ENCODE measurements around the gene KCNK6.

The KCNK6 gene

GRCh38 chr19:38303517-38304351 is 15.9 kb upstream of the KCNK6 start, which contains the start of gene C19orf33:
C19orf33 (plus strand) TSS chr19:38304251; CDS start chr19:38304262, 11 bp downstream.
- Histone ChIP-seq H3K36me3 (ENCODE audit: insufficient read depth, low read length) (peaks cover 21% of the 10 kb centered on the region; the same call in 1 of the 2 replicates), H3K9ac (ENCODE audit: low read depth, low read length, poor library complexity, severe bottlenecking) (no peak within 1 kb of the TSS), H3K4me1 (ENCODE audit: insufficient read depth, low read length, poor library complexity, severe bottlenecking) (no peaks in the 10 kb centered on the region), H3K79me2 (ENCODE audit: insufficient read depth, low read length) (no peaks in the 10 kb centered on the region), H4K20me1 (ENCODE audit: insufficient read depth, low read length, poor library complexity, severe bottlenecking) (no peaks in the 10 kb centered on the region), H3K4me3 (ENCODE audit: low read length, poor library complexity, severe bottlenecking) (no peak within 1 kb of the TSS), H3F3A (ENCODE audit: low read depth) (no peaks in the 10 kb centered on the region), H3K9me2 (replicated peaks; ENCODE audit: low read depth, low read length) (no peaks in the 10 kb centered on the region), H3K9me3 (ENCODE audit: insufficient read depth, low read depth, low read length) (no peaks in the 10 kb centered on the region), H3K4me2 (ENCODE audit: low read depth, low read length, poor library complexity, severe bottlenecking) (no peak within 1 kb of the TSS), H2AFZ (ENCODE audit: low read length) (no peak within 1 kb of the TSS), H3K27me3 (ENCODE audit: insufficient read depth, low read length, poor library complexity, severe bottlenecking) (no peaks in the 10 kb centered on the region)
- TF ChIP-seq CTCF (conservative IDR thresholded peaks at IDR 0.05; ENCODE audit: low read length) (no peak), EZH2phosphoT487 (IDR thresholded peaks at IDR 0.05; ENCODE audit: borderline replicate concordance) (no peak)

GRCh38 chr19:38304352-38304865 is 15.2 kb upstream of the KCNK6 start:
- Histone ChIP-seq H3K27me3 (ENCODE audit: insufficient read depth, low read length, poor library complexity, severe bottlenecking) (no peaks in the 10 kb centered on the region), H3K9me2 (replicated peaks; ENCODE audit: low read depth, low read length) (no peaks in the 10 kb centered on the region), H3F3A (ENCODE audit: low read depth) (no peaks in the 10 kb centered on the region), H2AFZ (ENCODE audit: low read length) (no peak overlapping the region), H3K9ac (ENCODE audit: low read depth, low read length, poor library complexity, severe bottlenecking) (no peak overlapping the region), H3K4me2 (ENCODE audit: low read depth, low read length, poor library complexity, severe bottlenecking) (no peak overlapping the region), H3K36me3 (ENCODE audit: insufficient read depth, low read length) (peaks cover 25% of the 10 kb centered on the region; the same call in 1 of the 2 replicates), H3K4me1 (ENCODE audit: insufficient read depth, low read length, poor library complexity, severe bottlenecking) (no peaks in the 10 kb centered on the region), H3K79me2 (ENCODE audit: insufficient read depth, low read length) (no peaks in the 10 kb centered on the region), H3K4me3 (ENCODE audit: low read length, poor library complexity, severe bottlenecking) (no peak overlapping the region), H4K20me1 (ENCODE audit: insufficient read depth, low read length, poor library complexity, severe bottlenecking) (no peaks in the 10 kb centered on the region), H3K9me3 (ENCODE audit: insufficient read depth, low read depth, low read length) (no peaks in the 10 kb centered on the region)
- TF ChIP-seq EZH2phosphoT487 (IDR thresholded peaks at IDR 0.05; ENCODE audit: borderline replicate concordance) (no peak), CTCF (conservative IDR thresholded peaks at IDR 0.05; ENCODE audit: low read length) (no peak)

DNA sequence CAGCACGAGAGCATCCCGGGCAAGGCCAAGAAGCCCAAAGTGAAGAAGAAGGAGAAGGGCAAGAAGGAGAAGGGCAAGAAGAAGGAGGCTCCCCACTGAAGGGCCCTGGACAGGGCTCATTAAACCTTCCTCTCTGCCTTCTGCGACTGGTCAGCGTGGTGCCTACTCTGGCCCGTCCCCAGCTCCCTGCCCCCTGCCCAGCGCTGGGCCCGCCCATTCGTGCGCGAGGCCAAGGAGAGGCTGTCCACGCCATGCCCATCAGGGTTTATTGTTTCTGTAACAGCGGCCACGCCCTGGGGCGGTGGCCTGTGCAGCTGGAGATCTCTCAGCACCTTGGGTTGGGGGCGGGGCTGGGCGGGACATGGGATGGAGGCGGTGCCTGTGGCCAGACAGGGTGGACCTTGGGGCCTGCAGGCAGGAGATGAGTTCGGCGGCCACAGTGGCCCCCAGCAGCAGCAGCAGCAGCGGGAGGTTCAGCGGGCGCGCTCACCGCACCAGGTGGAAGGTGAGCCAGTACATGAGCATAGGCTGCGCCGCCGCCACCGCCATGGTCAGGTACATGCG is 14.7 kb upstream of the KCNK6 start:
- Histone ChIP-seq H2AFZ (ENCODE audit: low read length) (no peak overlapping the region), H3K4me2 (ENCODE audit: low read depth, low read length, poor library complexity, severe bottlenecking) (no peak overlapping the region), H3K9me3 (ENCODE audit: insufficient read depth, low read depth, low read length) (no peaks in the 10 kb centered on the region), H4K20me1 (ENCODE audit: insufficient read depth, low read length, poor library complexity, severe bottlenecking) (no peaks in the 10 kb centered on the region), H3F3A (ENCODE audit: low read depth) (no peaks in the 10 kb centered on the region), H3K9ac (ENCODE audit: low read depth, low read length, poor library complexity, severe bottlenecking) (no peak overlapping the region), H3K9me2 (replicated peaks; ENCODE audit: low read depth, low read length) (no peaks in the 10 kb centered on the region), H3K4me3 (ENCODE audit: low read length, poor library complexity, severe bottlenecking) (no peak overlapping the region), H3K36me3 (ENCODE audit: insufficient read depth, low read length) (peaks cover 25% of the 10 kb centered on the region; the same call in 1 of the 2 replicates), H3K4me1 (ENCODE audit: insufficient read depth, low read length, poor library complexity, severe bottlenecking) (no peaks in the 10 kb centered on the region), H3K79me2 (ENCODE audit: insufficient read depth, low read length) (no peaks in the 10 kb centered on the region), H3K27me3 (ENCODE audit: insufficient read depth, low read length, poor library complexity, severe bottlenecking) (no peaks in the 10 kb centered on the region)
- TF ChIP-seq CTCF (conservative IDR thresholded peaks at IDR 0.05; ENCODE audit: low read length) (no peak), EZH2phosphoT487 (IDR thresholded peaks at IDR 0.05; ENCODE audit: borderline replicate concordance) (no peak)
